Measurements from ENCODE around the gene C4orf51. TPM values are rescaled to one million over a fixed set of nuclear protein-coding genes. Genes with fewer than 3 reads are reported as not detected.

The C4orf51 gene
- total and polyA plus RNA-seq, 2 of the 8 experiments (the other 6 are each of a cell fraction or from before 2014, with no cell fraction given): 0.54 TPM; not detected in 1

DNA sequence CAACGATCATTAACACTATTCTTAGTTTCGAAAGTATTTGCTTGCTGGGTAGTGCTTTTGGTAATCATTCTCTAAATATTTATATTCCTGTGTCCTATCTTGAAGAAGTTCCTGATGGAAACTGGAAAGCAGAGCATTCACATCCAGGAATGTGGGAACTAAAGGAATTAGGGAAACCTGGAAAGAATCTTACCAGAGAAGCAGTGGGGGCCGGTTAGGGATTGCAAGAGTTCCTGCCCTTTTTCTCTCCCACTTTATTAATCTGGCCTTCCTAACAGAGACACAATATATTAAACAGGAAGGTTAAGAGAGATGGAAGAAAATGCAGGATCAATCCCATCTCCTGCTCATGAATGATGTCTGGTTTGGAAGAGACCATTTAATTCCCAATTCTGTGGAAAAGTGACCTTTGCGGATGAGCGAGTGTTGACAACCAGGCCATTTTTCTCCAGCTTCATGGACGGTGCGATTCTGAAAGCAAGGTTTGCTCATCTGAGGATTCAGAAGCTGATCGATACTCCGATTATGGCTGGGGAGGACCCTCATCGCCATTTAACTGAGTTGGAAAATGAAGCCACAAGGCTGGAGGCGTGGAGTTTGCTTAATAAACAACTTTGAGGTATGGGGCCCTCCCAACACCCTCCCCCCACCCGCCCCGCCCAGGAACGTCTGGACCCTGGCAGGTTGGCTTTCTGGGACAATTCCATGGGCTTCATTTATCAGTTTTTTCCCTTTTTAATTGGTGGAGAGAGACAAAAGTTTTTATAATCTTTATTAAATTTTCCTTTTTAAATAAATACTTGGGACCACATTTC lies 52.3 kb downstream of the C4orf51 start (continued):
- no peak for TF ChIP-seq NRF1 (IDR thresholded peaks at IDR 0.05; ENCODE audit: low read depth, low read length)
- TF ChIP-seq, protein P1, sequence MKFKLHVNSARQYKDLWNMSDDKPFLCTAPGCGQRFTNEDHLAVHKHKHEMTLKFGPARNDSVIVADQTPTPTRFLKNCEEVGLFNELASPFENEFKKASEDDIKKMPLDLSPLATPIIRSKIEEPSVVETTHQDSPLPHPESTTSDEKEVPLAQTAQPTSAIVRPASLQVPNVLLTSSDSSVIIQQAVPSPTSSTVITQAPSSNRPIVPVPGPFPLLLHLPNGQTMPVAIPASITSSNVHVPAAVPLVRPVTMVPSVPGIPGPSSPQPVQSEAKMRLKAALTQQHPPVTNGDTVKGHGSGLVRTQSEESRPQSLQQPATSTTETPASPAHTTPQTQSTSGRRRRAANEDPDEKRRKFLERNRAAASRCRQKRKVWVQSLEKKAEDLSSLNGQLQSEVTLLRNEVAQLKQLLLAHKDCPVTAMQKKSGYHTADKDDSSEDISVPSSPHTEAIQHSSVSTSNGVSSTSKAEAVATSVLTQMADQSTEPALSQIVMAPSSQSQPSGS (IDR thresholded peaks at IDR 0.05; ENCODE audit: low read length): no peak

Data from H1 (cell line).